ENCODE data around the gene STK25.

DNA sequence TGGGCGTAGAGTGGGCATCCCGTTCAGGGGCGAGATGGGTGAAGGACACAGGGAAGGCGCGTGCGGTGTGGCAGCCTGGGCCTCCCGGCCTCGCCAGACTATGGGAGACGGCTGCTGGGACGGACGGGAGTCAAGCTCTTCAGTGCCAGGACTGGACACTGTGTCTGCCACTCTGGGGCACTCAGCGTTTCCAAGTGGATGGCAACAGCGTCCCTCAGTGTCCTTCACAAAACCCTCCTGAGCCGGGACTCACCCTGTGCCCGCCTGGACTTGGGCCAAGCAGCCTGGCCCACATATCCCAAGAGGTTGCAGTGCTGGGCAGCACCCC is 33.9 kb upstream of the STK25 start:
- TF ChIP-seq, protein P1, sequence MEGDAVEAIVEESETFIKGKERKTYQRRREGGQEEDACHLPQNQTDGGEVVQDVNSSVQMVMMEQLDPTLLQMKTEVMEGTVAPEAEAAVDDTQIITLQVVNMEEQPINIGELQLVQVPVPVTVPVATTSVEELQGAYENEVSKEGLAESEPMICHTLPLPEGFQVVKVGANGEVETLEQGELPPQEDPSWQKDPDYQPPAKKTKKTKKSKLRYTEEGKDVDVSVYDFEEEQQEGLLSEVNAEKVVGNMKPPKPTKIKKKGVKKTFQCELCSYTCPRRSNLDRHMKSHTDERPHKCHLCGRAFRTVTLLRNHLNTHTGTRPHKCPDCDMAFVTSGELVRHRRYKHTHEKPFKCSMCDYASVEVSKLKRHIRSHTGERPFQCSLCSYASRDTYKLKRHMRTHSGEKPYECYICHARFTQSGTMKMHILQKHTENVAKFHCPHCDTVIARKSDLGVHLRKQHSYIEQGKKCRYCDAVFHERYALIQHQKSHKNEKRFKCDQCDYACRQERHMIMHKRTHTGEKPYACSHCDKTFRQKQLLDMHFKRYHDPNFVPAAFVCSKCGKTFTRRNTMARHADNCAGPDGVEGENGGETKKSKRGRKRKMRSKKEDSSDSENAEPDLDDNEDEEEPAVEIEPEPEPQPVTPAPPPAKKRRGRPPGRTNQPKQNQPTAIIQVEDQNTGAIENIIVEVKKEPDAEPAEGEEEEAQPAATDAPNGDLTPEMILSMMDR (tag by site-specific recombination; IDR thresholded peaks at IDR 0.05) = no peak
- TF ChIP-seq ZNF24 (tag by site-specific recombination; IDR thresholded peaks at IDR 0.05) (no peak), MYNN (tag by site-specific recombination; IDR thresholded peaks at IDR 0.05; ENCODE audit: borderline replicate concordance) (no peak), ZBTB8A (tag by site-specific recombination; IDR thresholded peaks at IDR 0.05) (no peak), ZNF510 (tag by site-specific recombination; IDR thresholded peaks at IDR 0.05; ENCODE audit: insufficient replicate concordance) (no peak), TCF7L2 (IDR thresholded peaks at IDR 0.05; ENCODE audit: borderline replicate concordance, low read depth, low read length) (no peak), ZNF274 (IDR thresholded peaks at IDR 0.05; ENCODE audit: low read length) (no peak), ZNF274 (tag by site-specific recombination; IDR thresholded peaks at IDR 0.05; ENCODE audit: borderline replicate concordance) (no peak), KLF16 (tag by site-specific recombination; IDR thresholded peaks at IDR 0.05) (no peak), ZNF174 (tag by site-specific recombination; IDR thresholded peaks at IDR 0.05) (no peak), SETDB1 (IDR thresholded peaks at IDR 0.05; ENCODE audit: insufficient read length, low read length) (no peak)
- TF ChIP-seq, protein P2, sequence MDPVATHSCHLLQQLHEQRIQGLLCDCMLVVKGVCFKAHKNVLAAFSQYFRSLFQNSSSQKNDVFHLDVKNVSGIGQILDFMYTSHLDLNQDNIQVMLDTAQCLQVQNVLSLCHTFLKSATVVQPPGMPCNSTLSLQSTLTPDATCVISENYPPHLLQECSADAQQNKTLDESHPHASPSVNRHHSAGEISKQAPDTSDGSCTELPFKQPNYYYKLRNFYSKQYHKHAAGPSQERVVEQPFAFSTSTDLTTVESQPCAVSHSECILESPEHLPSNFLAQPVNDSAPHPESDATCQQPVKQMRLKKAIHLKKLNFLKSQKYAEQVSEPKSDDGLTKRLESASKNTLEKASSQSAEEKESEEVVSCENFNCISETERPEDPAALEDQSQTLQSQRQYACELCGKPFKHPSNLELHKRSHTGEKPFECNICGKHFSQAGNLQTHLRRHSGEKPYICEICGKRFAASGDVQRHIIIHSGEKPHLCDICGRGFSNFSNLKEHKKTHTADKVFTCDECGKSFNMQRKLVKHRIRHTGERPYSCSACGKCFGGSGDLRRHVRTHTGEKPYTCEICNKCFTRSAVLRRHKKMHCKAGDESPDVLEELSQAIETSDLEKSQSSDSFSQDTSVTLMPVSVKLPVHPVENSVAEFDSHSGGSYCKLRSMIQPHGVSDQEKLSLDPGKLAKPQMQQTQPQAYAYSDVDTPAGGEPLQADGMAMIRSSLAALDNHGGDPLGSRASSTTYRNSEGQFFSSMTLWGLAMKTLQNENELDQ (tag by site-specific recombination; IDR thresholded peaks at IDR 0.05; ENCODE audit: low read depth) = no peak
- TF ChIP-seq, protein P3, sequence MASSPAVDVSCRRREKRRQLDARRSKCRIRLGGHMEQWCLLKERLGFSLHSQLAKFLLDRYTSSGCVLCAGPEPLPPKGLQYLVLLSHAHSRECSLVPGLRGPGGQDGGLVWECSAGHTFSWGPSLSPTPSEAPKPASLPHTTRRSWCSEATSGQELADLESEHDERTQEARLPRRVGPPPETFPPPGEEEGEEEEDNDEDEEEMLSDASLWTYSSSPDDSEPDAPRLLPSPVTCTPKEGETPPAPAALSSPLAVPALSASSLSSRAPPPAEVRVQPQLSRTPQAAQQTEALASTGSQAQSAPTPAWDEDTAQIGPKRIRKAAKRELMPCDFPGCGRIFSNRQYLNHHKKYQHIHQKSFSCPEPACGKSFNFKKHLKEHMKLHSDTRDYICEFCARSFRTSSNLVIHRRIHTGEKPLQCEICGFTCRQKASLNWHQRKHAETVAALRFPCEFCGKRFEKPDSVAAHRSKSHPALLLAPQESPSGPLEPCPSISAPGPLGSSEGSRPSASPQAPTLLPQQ (tag by site-specific recombination; IDR thresholded peaks at IDR 0.05) = no peak
- TF ChIP-seq, protein P4, sequence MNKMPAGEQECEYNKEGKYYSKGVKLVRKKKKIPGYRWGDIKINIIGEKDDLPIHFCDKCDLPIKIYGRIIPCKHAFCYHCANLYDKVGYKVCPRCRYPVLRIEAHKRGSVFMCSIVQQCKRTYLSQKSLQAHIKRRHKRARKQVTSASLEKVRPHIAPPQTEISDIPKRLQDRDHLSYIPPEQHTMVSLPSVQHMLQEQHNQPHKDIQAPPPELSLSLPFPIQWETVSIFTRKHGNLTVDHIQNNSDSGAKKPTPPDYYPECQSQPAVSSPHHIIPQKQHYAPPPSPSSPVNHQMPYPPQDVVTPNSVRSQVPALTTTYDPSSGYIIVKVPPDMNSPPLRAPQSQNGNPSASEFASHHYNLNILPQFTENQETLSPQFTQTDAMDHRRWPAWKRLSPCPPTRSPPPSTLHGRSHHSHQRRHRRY (tag by site-specific recombination; IDR thresholded peaks at IDR 0.05) = no peak
- TF ChIP-seq, protein P5, sequence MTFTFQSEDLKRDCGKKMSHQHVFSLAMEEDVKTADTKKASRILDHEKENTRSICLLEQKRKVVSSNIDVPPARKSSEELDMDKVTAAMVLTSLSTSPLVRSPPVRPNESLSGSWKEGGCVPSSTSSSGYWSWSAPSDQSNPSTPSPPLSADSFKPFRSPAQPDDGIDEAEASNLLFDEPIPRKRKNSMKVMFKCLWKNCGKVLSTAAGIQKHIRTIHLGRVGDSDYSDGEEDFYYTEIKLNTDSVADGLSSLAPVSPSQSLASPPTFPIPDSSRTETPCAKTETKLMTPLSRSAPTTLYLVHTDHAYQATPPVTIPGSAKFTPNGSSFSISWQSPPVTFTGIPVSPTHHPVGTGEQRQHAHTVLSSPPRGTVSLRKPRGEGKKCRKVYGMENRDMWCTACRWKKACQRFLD (tag by site-specific recombination; IDR thresholded peaks at IDR 0.05) = no peak
